ENCODE results near the gene COL4A2.
A peak's percentile ranks its signal among the peaks of the same experiment; 100 is the strongest.

Gene COL4A2

GRCh38 chr13:110402299-110403069 is 95.4 kb downstream of the COL4A2 start:
- no peak for DNase-seq (ENCODE audit: low spot score)

- DNase-seq (ENCODE audit: low spot score): no peak
Observed at GRCh38 chr13:110403315-110403714, 96.2 kb downstream of the COL4A2 start.

- no peak for DNase-seq (ENCODE audit: low spot score)
Observed at GRCh38 chr13:110403721-110404120, 96.6 kb downstream of the COL4A2 start.

GRCh38 chr13:110404321-110404720 is 97.2 kb downstream of the COL4A2 start:
- no peak for DNase-seq (ENCODE audit: low spot score)

- DNase-seq (ENCODE audit: low spot score): no peak
Observed at GRCh38 chr13:110405597-110406450, 98.7 kb downstream of the COL4A2 start.

- DNase-seq (ENCODE audit: low spot score): no peak
Observed at GRCh38 chr13:110407021-110407420, 99.9 kb downstream of the COL4A2 start.

GRCh38 chr13:110407531-110407930 is 100.4 kb downstream of the COL4A2 start:
- DNase-seq (ENCODE audit: low spot score): no peak

- DNase-seq (ENCODE audit: low spot score): no peak
Observed at GRCh38 chr13:110408286-110408685, 101.2 kb downstream of the COL4A2 start.

- DNase-seq (ENCODE audit: low spot score): no peak
Observed at GRCh38 chr13:110409581-110409992, 102.5 kb downstream of the COL4A2 start.

GRCh38 chr13:110410000-110410399 is 102.9 kb downstream of the COL4A2 start:
- DNase-seq (ENCODE audit: low spot score): no peak

- no peak for DNase-seq (ENCODE audit: low spot score)
Observed at GRCh38 chr13:110410936-110411687, 104.0 kb downstream of the COL4A2 start.

GRCh38 chr13:110411688-110412059 is 104.6 kb downstream of the COL4A2 start:
- DNase-seq (ENCODE audit: low spot score): no peak

GRCh38 chr13:110412132-110412914 is 105.2 kb downstream of the COL4A2 start:
- DNase-seq (ENCODE audit: low spot score): peak; percentile 45

- DNase-seq (ENCODE audit: low spot score): no peak
Observed at GRCh38 chr13:110413016-110413675, 106.1 kb downstream of the COL4A2 start.

GRCh38 chr13:110413676-110414040 is 106.6 kb downstream of the COL4A2 start:
- no peak for DNase-seq (ENCODE audit: low spot score)

GRCh38 chr13:110414283-110414682 is 107.2 kb downstream of the COL4A2 start:
- DNase-seq (ENCODE audit: low spot score): no peak

- DNase-seq (ENCODE audit: low spot score): peak; percentile 29
Observed at GRCh38 chr13:110414931-110415330, 107.8 kb downstream of the COL4A2 start.

GRCh38 chr13:110415669-110416068 is 108.6 kb downstream of the COL4A2 start:
- peak; percentile 8 for DNase-seq (ENCODE audit: low spot score)

- DNase-seq (ENCODE audit: low spot score): no peak
Observed at GRCh38 chr13:110416131-110417025, 109.3 kb downstream of the COL4A2 start.

- no peak for DNase-seq (ENCODE audit: low spot score)
Observed at GRCh38 chr13:110418944-110419343, 111.9 kb downstream of the COL4A2 start.

Data from hematopoietic multipotent progenitor cell treated with erythropoietin and hydrocortisone succinate and interleukin-3 and kit ligand, for 15 days (in vitro differentiated cells).